Gastrocnemius medialis (tissue), 4 donors: ENCODE results near the gene PBXIP1. TPM values are rescaled to one million over a fixed set of nuclear protein-coding genes. Genes with fewer than 3 reads are reported as not detected.
"Not testable (repeated sequence)": the region's sequence is repeated elsewhere in the genome, so short reads cannot be mapped to it uniquely, and the experiment has no call there.

ENCODE experiments used
- ATAC-seq, 2 donors: fragments of 150-250 bp; one replicate each; pipeline ENCODE4 v1.9.1; 2016
- DNase-seq, 2 donors: peaks; one replicate each; pipeline ENCODE4 v3.0.0-alpha.2; 2019
- H3K27ac ChIP-seq, 4 donors: fragments of 200-600 bp; sonication (generic); 1 replicate in 1 of 4; 2 replicates in 3 of 4; pipeline ENCODE4 v1.5.1; 2016 to 2018; ENCODE audit warnings: mild to moderate bottlenecking in 2 of 4, moderate library complexity in 1 of 4
- H3K27me3 ChIP-seq, 3 donors: fragments of 200-600 bp; sonication (generic) in 2 of 3; 1 replicate in 1 of 3; 2 replicates in 2 of 3; pipeline versions ENCODE4 v1.5.1 to v1.6.0; 2016 to 2019; ENCODE audit warnings: mild to moderate bottlenecking in 1 of 3, moderate library complexity in 1 of 3
- H3K36me3 ChIP-seq, 2 donors: fragments of 200-600 bp; sonication (generic) in 1 of 2; one replicate each; pipeline ENCODE4 v1.5.1; 2017 to 2018
- H3K4me1 ChIP-seq, 2 donors: fragments of 200-600 bp; sonication (generic) in 1 of 2; one replicate each; pipeline ENCODE4 v1.5.1; 2016 to 2017; ENCODE audit warnings: mild to moderate bottlenecking in 2 of 2
- H3K4me3 ChIP-seq, 4 donors: fragments of 200-600 bp; sonication (generic) in 3 of 4; 1 replicate in 1 of 4; 2 replicates in 3 of 4; pipeline ENCODE4 v1.5.1; 2016 to 2019; ENCODE audit warnings: mild to moderate bottlenecking in 2 of 4
- H3K9me3 ChIP-seq, 3 donors: fragments of 200-600 bp; sonication (generic) in 2 of 3; 1 replicate in 1 of 3; 2 replicates in 2 of 3; pipeline ENCODE4 v1.5.1; 2016 to 2019
- CTCF ChIP-seq, 5 experiments: fragments of 450-650 bp in 3 of 5; fragments of 200-600 bp in 2 of 5; sonication (generic) in 2 of 5; IDR thresholded peaks in 4 of 5; conservative IDR thresholded peaks in 1 of 5; 1 replicate in 4 of 5; 2 replicates in 1 of 5; pipeline ENCODE4 v1.5.1; 2016 to 2019; ENCODE audit warnings: antibody characterized with exemption in 5 of 5, mild to moderate bottlenecking in 3 of 5, moderate library complexity in 3 of 5
- POLR2A ChIP-seq, 2 donors: fragments of 450-650 bp; IDR thresholded peaks; one replicate each; pipeline ENCODE4 v1.6.1; 2017; ENCODE audit warnings: antibody characterized with exemption in 2 of 2, mild to moderate bottlenecking in 2 of 2, moderate library complexity in 2 of 2
- in situ Hi-C, 4 donors: fragments of 200-750 bp; cut with MboI; loops; one replicate each; pipeline versions ENCODE4 v1.15.0 to v1.8.0; 2017; ENCODE audit warnings: low sequenced_read_pairs in 4 of 4
- intact Hi-C: fragments of 100-400 bp; cut with DNase I; formaldehyde crosslinking; loops from one replicate; pipeline ENCODE4 v1.15.1; 2023; ENCODE audit warnings: low total_unique reads
- total RNA-seq, 4 donors: library from RNA; depleted of rRNA; stranded (reverse); fragments of >200 nt; gene quantifications; one replicate each; pipeline versions ENCODE4 v1.1.0 to v1.2.3, GENCODE V29; 2016

Gene PBXIP1
- total RNA-seq, 4 donors from 2014 or later = 126 to 171 (median 165) TPM

- TF ChIP-seq CTCF (IDR thresholded peaks at IDR 0.05 in 4 of 5, conservative IDR thresholded peaks at IDR 0.05 in 1 of 5) = peak; percentile 52 to 79 (median 65)
- TF ChIP-seq POLR2A (IDR thresholded peaks at IDR 0.05) = peak in 1 of 2 donors; percentile 5
- in situ Hi-C loops = loop anchor here in 1 of 4 donors (5.0 kb wide), 1 partner anchor 37 kb away; the partner anchor contains the start of gene PYGO2
- H3K27ac ChIP-seq = peak overlapping the region; percentile 95 to 99 (median 98)
- no peak for ATAC-seq
- no peaks in the 10 kb centered on the region for H3K36me3 ChIP-seq
- H3K27me3 ChIP-seq = no peaks in the 10 kb centered on the region
- intact Hi-C loops = loop anchor here (1.0 kb wide), 1 partner anchor 37 kb away; no protein-coding TSS in a partner anchor
- H3K4me1 ChIP-seq = peaks cover 13 to 23% of the 10 kb centered on the region in 2 donors
- DNase-seq = peak in 1 of 2 donors; percentile 41
- peak overlapping the region; percentile 83 to 99 (median 94) for H3K4me3 ChIP-seq
- no peaks in the 10 kb centered on the region for H3K9me3 ChIP-seq
Measured at GRCh38 chr1:154998818-154999570, 43.1 kb upstream of the PBXIP1 start.

DNA sequence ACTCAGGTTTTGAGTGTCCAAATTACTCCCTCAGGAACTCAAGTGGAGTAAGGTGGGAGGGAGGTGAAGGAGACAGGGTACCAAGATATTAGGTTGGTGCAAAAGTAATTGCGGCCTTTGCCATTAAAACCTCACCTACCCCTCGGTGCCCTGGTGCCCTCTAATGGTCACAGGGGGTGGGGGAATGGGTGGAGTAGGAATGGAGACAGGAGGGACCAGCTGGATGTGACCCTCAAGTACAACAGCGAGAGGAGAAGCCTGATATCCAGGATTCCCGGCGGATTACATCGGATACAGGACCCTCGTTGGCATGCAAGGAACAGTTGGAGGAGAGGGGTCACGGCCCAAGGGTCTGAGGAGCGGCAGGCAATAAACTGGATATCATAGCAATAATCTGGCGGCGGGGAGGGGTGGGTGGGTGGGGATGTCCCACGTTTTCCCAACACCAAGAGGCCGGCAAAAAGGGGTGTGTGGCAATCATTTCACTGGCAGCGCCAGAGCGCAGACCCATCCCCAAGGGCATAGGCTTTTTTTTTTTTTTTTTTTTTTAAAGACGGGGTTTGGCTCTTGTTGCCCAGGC is 42.4 kb upstream of the PBXIP1 start:
- DNase-seq (peak in 1 of 2 donors; percentile 42), ATAC-seq (no peak)
- no peaks in the 10 kb centered on the region for H3K36me3 ChIP-seq
- intact Hi-C loops = no loop called here
- H3K9me3 ChIP-seq = no peaks in the 10 kb centered on the region
- H3K27ac ChIP-seq = no peak overlapping the region
- H3K4me3 ChIP-seq = no peak overlapping the region
- in situ Hi-C loops = loop anchor here in 1 of 4 donors (5.0 kb wide), 1 partner anchor 36 kb away; the partner anchor contains the start of gene PYGO2
- peak in 1 of 5 experiments; percentile 21 for TF ChIP-seq CTCF (IDR thresholded peaks at IDR 0.05 in 4 of 5, conservative IDR thresholded peaks at IDR 0.05 in 1 of 5)
- no peak for TF ChIP-seq POLR2A (IDR thresholded peaks at IDR 0.05)
- peaks cover 13 to 23% of the 10 kb centered on the region in 2 donors for H3K4me1 ChIP-seq
- no peaks in the 10 kb centered on the region for H3K27me3 ChIP-seq

- intact Hi-C loops (no loop called here), in situ Hi-C loops (loop anchor here in 1 of 4 donors (5.0 kb wide), 1 partner anchor 35 kb away; the partner anchor contains the start of gene PYGO2)
- no peak for TF ChIP-seq CTCF (IDR thresholded peaks at IDR 0.05 in 4 of 5, conservative IDR thresholded peaks at IDR 0.05 in 1 of 5)
- TF ChIP-seq POLR2A (IDR thresholded peaks at IDR 0.05) = no peak
Measured at GRCh38 chr1:154996966-154997701, 41.2 kb upstream of the PBXIP1 start.

DNA sequence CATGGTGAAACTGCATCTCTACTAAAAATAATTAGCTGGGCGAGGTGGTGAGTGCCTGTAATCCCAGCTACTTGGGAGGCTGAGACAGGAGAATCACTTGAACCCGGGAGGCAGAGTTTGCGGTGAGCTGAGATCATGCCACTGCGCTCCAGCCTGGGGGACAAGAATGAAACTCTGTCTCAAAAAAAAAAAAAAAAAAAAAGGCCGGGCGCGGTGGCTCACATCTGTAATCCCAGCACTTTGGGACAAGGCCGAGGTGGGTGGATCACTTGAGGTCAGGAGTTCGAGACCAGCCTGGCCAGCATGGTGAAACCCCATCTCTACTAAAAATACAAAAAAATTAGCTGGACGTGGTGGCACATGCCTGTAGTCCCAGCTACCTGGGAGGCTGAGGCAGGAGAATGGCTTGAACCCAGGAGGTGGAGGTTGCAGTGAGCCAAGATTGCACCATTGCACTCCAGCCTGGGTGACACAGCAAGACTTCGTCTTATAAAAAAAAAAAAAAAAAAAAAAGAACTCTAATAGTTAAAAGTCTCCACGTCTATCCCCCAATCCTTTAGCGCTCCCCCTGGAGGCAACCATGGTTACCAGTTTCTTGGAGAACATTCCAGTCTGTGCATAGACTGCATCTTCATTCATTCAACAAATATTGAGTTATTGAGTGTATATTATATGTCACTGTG is 39.5 kb upstream of the PBXIP1 start:
- H3K27ac ChIP-seq, H3K4me3 ChIP-seq, intact Hi-C loops, H3K27me3 ChIP-seq, H3K36me3 ChIP-seq, H3K9me3 ChIP-seq, DNase-seq: not testable (repeated sequence)
- peaks cover 13 to 23% of the 10 kb centered on the region in 2 donors for H3K4me1 ChIP-seq
- in situ Hi-C loops = loop anchor here in 1 of 4 donors (5.0 kb wide), 1 partner anchor 33 kb away; the partner anchor contains the start of gene PYGO2
- ATAC-seq = peak in 1 of 2 donors; percentile 21
- peak in 3 of 5 experiments; percentile 24 to 47 (median 32) for TF ChIP-seq CTCF (IDR thresholded peaks at IDR 0.05 in 4 of 5, conservative IDR thresholded peaks at IDR 0.05 in 1 of 5)

More at GRCh38 chr1:154996966-154997701, 41.2 kb upstream of the PBXIP1 start:
- Histone ChIP-seq H3K27ac (no peak overlapping the region), H3K9me3 (no peaks in the 10 kb centered on the region), H3K4me3 (no peak overlapping the region), H3K27me3 (no peaks in the 10 kb centered on the region), H3K4me1 (peaks cover 13 to 23% of the 10 kb centered on the region in 2 donors), H3K36me3 (no peaks in the 10 kb centered on the region)
- DNase-seq = peak in 1 of 2 donors; percentile 15
- ATAC-seq = no peak
